ENCODE results near the gene ZNF488. TPM values are rescaled to one million over a fixed set of nuclear protein-coding genes. Genes with fewer than 3 reads are reported as not detected.
"Not testable (repeated sequence)": the region's sequence is repeated elsewhere in the genome, so short reads cannot be mapped to it uniquely, and the experiment has no call there.

ZNF488 gene
- polyA plus RNA-seq, 1 of the 3 experiments (the other 2 are of a cell fraction), result 0.59 TPM

DNA sequence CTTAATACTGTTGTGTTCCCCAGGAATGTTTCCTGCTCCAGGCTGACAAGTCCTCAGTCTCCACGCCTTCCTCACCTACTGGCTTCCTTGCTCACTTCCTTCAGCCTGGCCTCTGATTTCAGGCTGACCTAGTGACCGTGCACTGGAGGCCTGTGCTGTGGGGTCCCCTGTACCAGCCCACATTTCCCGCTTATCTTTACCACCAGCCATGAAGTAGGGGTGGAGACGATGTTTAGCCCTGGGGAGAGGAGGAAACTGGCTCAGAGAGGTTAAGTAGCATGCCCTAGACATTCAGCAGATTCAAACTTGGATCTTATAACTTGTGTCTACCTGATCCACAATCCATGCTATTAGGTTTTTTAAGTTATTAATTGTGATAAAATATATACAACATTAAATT is 4.8 kb upstream of the ZNF488 start:
- Histone ChIP-seq H3K9me3 (no peaks in the 10 kb centered on the region), H3K27ac (ENCODE audit: low read depth in 2 of 2, low read length in 1 of 2) (no peak overlapping the region), H3F3A (replicated peaks; ENCODE audit: insufficient read depth) (no peaks in the 10 kb centered on the region), H4K20me1 (ENCODE audit: insufficient read depth) (no peaks in the 10 kb centered on the region), H3K9me2 (no peaks in the 10 kb centered on the region), H3K4me2 (no peak overlapping the region), H3K4me1 (ENCODE audit: control insufficient read depth in 1 of 2, insufficient read depth in 2 of 2, low read depth in 1 of 2, low read length in 1 of 2) (peaks cover 0 to 5% of the 10 kb centered on the region in 2 experiments; a peak in 2 of 4 replicates), H3K36me3 (replicated peaks in 1 of 2; ENCODE audit: control insufficient read depth in 1 of 2, insufficient read depth in 2 of 2, low read length in 1 of 2) (no peaks in the 10 kb centered on the region), H3K79me2 (ENCODE audit: insufficient read depth) (no peaks in the 10 kb centered on the region), H3K27me3 (ENCODE audit: insufficient read depth) (no peaks in the 10 kb centered on the region), H3K9ac (no peak overlapping the region), H2AFZ (ENCODE audit: low read depth) (no peak overlapping the region), H3K4me3 (ENCODE audit: low read depth in 2 of 2, low read length in 1 of 2) (no peak overlapping the region)
- 59% methylated on average over 4 of the region's 4 CpGs for WGBS (ENCODE audit: low lambda C conversion rate)
- no peak for DNase-seq
- POLR2A ChIA-PET, result no interaction called here
- CTCF ChIA-PET, result no interaction called here
- TF ChIP-seq, protein P1, sequence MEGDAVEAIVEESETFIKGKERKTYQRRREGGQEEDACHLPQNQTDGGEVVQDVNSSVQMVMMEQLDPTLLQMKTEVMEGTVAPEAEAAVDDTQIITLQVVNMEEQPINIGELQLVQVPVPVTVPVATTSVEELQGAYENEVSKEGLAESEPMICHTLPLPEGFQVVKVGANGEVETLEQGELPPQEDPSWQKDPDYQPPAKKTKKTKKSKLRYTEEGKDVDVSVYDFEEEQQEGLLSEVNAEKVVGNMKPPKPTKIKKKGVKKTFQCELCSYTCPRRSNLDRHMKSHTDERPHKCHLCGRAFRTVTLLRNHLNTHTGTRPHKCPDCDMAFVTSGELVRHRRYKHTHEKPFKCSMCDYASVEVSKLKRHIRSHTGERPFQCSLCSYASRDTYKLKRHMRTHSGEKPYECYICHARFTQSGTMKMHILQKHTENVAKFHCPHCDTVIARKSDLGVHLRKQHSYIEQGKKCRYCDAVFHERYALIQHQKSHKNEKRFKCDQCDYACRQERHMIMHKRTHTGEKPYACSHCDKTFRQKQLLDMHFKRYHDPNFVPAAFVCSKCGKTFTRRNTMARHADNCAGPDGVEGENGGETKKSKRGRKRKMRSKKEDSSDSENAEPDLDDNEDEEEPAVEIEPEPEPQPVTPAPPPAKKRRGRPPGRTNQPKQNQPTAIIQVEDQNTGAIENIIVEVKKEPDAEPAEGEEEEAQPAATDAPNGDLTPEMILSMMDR (IDR thresholded peaks at IDR 0.05), result no peak
- TF ChIP-seq CHD2 (IDR thresholded peaks at IDR 0.05; ENCODE audit: low read length, partially characterized antibody), result no peak
- TF ChIP-seq GABPA (IDR thresholded peaks at IDR 0.05; ENCODE audit: low read depth), result no peak
- TF ChIP-seq, protein P2, sequence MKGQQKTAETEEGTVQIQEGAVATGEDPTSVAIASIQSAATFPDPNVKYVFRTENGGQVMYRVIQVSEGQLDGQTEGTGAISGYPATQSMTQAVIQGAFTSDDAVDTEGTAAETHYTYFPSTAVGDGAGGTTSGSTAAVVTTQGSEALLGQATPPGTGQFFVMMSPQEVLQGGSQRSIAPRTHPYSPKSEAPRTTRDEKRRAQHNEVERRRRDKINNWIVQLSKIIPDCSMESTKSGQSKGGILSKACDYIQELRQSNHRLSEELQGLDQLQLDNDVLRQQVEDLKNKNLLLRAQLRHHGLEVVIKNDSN (IDR thresholded peaks at IDR 0.05; ENCODE audit: borderline replicate concordance, low read depth), result no peak
- TF ChIP-seq, protein P3, sequence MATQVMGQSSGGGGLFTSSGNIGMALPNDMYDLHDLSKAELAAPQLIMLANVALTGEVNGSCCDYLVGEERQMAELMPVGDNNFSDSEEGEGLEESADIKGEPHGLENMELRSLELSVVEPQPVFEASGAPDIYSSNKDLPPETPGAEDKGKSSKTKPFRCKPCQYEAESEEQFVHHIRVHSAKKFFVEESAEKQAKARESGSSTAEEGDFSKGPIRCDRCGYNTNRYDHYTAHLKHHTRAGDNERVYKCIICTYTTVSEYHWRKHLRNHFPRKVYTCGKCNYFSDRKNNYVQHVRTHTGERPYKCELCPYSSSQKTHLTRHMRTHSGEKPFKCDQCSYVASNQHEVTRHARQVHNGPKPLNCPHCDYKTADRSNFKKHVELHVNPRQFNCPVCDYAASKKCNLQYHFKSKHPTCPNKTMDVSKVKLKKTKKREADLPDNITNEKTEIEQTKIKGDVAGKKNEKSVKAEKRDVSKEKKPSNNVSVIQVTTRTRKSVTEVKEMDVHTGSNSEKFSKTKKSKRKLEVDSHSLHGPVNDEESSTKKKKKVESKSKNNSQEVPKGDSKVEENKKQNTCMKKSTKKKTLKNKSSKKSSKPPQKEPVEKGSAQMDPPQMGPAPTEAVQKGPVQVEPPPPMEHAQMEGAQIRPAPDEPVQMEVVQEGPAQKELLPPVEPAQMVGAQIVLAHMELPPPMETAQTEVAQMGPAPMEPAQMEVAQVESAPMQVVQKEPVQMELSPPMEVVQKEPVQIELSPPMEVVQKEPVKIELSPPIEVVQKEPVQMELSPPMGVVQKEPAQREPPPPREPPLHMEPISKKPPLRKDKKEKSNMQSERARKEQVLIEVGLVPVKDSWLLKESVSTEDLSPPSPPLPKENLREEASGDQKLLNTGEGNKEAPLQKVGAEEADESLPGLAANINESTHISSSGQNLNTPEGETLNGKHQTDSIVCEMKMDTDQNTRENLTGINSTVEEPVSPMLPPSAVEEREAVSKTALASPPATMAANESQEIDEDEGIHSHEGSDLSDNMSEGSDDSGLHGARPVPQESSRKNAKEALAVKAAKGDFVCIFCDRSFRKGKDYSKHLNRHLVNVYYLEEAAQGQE (IDR thresholded peaks at IDR 0.05; ENCODE audit: low read depth, low read length), result no peak
- no peak for TF ChIP-seq JUND (IDR thresholded peaks at IDR 0.05)
- TF ChIP-seq FOXJ3 (CRISPR knock-in tag; IDR thresholded peaks at IDR 0.05), result no peak
- TF ChIP-seq, protein P4, sequence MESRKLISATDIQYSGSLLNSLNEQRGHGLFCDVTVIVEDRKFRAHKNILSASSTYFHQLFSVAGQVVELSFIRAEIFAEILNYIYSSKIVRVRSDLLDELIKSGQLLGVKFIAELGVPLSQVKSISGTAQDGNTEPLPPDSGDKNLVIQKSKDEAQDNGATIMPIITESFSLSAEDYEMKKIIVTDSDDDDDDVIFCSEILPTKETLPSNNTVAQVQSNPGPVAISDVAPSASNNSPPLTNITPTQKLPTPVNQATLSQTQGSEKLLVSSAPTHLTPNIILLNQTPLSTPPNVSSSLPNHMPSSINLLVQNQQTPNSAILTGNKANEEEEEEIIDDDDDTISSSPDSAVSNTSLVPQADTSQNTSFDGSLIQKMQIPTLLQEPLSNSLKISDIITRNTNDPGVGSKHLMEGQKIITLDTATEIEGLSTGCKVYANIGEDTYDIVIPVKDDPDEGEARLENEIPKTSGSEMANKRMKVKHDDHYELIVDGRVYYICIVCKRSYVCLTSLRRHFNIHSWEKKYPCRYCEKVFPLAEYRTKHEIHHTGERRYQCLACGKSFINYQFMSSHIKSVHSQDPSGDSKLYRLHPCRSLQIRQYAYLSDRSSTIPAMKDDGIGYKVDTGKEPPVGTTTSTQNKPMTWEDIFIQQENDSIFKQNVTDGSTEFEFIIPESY (IDR thresholded peaks at IDR 0.05; ENCODE audit: borderline replicate concordance, low read depth), result no peak
- no peak for TF ChIP-seq MAX (IDR thresholded peaks at IDR 0.05; ENCODE audit: low read depth)
- TF ChIP-seq YY1 (IDR thresholded peaks at IDR 0.05; ENCODE audit: low read depth), result no peak
- no peak for TF ChIP-seq RAD21 (IDR thresholded peaks at IDR 0.05; ENCODE audit: low read length)
- TF ChIP-seq, protein P5, sequence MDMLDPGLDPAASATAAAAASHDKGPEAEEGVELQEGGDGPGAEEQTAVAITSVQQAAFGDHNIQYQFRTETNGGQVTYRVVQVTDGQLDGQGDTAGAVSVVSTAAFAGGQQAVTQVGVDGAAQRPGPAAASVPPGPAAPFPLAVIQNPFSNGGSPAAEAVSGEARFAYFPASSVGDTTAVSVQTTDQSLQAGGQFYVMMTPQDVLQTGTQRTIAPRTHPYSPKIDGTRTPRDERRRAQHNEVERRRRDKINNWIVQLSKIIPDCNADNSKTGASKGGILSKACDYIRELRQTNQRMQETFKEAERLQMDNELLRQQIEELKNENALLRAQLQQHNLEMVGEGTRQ (IDR thresholded peaks at IDR 0.05; ENCODE audit: borderline replicate concordance, low read depth, low read length), result no peak
- TF ChIP-seq SMC3 (IDR thresholded peaks at IDR 0.05; ENCODE audit: low read depth, low read length), result no peak
- no peak for TF ChIP-seq TEAD4 (IDR thresholded peaks at IDR 0.05; ENCODE audit: borderline replicate concordance, insufficient read depth)

DNA sequence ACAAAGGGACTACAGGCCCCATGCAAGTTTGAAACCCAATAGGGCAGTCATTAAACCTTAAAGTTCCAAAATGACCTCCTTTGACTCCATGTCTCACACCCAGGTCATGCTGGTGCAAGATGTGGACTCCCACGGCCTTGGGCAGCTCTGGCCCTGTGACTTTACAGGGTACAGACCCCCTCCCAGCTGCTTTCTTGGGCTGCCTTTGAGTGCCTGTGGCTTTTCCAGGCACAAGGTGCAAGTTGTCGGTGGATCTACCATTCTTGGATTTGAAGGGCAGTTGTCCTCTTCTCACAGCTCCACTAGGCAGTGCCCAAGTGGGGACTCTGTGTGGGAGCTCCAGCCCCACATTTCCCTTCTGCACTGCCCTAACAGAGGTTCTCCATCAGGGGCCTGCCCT is 2.0 kb upstream of the ZNF488 start:
- H3K4me2 ChIP-seq; H3K36me3 ChIP-seq (replicated peaks in 1 of 2; ENCODE audit: control insufficient read depth in 1 of 2, insufficient read depth in 2 of 2, low read length in 1 of 2); H3K79me2 ChIP-seq (ENCODE audit: insufficient read depth); DNase-seq; H2AFZ ChIP-seq (ENCODE audit: low read depth); H3K4me1 ChIP-seq (ENCODE audit: control insufficient read depth in 1 of 2, insufficient read depth in 2 of 2, low read depth in 1 of 2, low read length in 1 of 2); H3K4me3 ChIP-seq (ENCODE audit: low read depth in 2 of 2, low read length in 1 of 2); H3K9me2 ChIP-seq; H3K27me3 ChIP-seq (ENCODE audit: insufficient read depth); H3K9me3 ChIP-seq; H3K9ac ChIP-seq; POLR2A ChIA-PET; H3K27ac ChIP-seq (ENCODE audit: low read depth in 2 of 2, low read length in 1 of 2); H4K20me1 ChIP-seq (ENCODE audit: insufficient read depth); H3F3A ChIP-seq (replicated peaks; ENCODE audit: insufficient read depth); CTCF ChIA-PET: not testable (repeated sequence)
- 67% methylated on average over 2 of the region's 2 CpGs for WGBS (ENCODE audit: low lambda C conversion rate)
